Measurements from ENCODE around the gene SETX.
"Not testable (repeated sequence)": the region's sequence is repeated elsewhere in the genome, so short reads cannot be mapped to it uniquely, and the experiment has no call there.

Gene SETX, protein sequence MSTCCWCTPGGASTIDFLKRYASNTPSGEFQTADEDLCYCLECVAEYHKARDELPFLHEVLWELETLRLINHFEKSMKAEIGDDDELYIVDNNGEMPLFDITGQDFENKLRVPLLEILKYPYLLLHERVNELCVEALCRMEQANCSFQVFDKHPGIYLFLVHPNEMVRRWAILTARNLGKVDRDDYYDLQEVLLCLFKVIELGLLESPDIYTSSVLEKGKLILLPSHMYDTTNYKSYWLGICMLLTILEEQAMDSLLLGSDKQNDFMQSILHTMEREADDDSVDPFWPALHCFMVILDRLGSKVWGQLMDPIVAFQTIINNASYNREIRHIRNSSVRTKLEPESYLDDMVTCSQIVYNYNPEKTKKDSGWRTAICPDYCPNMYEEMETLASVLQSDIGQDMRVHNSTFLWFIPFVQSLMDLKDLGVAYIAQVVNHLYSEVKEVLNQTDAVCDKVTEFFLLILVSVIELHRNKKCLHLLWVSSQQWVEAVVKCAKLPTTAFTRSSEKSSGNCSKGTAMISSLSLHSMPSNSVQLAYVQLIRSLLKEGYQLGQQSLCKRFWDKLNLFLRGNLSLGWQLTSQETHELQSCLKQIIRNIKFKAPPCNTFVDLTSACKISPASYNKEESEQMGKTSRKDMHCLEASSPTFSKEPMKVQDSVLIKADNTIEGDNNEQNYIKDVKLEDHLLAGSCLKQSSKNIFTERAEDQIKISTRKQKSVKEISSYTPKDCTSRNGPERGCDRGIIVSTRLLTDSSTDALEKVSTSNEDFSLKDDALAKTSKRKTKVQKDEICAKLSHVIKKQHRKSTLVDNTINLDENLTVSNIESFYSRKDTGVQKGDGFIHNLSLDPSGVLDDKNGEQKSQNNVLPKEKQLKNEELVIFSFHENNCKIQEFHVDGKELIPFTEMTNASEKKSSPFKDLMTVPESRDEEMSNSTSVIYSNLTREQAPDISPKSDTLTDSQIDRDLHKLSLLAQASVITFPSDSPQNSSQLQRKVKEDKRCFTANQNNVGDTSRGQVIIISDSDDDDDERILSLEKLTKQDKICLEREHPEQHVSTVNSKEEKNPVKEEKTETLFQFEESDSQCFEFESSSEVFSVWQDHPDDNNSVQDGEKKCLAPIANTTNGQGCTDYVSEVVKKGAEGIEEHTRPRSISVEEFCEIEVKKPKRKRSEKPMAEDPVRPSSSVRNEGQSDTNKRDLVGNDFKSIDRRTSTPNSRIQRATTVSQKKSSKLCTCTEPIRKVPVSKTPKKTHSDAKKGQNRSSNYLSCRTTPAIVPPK (N-terminal part only)

DNA sequence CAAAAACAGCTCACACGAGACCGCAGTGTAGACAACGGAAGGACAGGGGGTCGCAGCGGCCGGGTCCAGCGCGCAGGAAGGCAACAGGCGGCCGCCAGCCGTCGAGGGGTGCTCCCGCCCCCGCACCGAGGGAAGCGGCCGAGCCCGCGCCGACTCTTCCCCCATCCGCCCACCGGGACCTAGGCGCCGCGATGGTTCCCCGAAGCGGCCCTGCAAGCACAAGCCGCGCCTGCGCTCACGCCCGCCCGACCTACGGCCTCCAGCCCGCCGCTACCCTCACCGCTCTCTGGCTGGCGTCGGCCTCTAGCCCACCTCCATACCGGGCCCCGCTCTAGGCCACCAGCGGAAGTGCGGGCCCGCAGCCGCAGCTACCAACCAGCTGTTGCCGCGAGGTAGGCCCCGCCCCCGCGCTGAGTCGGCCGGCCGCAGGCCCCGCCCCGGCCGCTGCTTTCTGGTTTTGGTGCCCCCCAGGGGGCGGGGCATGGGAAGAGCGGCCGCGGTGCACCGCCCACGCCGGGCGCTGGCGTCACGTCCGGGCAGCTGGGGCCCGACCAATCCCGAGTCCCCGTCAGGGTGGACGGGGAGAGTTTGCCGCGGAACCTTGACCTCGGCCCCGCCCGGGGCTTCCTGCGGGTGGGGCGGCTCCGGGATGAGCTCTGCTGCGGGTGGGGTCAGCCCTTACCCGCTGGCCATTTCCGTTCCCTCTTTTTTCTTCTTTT lies at the start of gene SETX:
Gene SETX, minus strand, starts transcription at position 350 of the 719 bp plus-strand sequence. CDS start 5,558 bp downstream, outside the sequence.
- peak; percentile 98 for DNase-seq

DNA sequence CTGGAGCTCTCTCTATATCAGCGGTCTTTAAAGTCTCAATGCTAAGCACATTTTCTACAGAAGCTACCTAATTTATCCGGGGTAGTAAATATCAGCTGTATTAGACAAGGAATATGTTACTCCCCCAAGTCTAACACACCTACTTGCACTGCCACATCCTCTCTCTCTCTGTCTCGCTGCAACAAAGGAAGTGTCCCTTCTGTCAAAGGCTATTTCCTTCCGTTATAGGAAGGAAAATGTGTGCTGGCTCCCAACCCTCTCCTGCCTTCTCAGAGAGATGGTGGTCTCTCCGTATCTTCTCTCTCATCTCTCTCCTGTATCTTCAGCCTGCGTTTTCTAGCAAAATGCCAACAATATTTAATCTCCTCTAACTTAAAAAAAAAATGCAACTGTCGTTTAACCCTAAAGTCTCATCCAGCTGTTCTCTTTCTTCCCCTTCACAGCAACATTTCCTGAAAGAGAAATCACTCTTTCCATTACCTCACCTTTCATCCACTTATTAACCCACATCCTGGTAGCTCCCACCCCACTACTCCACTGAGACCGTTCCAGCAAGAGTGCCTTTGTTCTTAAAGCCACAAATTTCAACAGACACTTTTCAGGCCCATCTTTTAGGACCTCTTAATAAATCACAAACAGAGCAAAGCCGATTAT lies 49.6 kb upstream of the SETX start:
- no peak for DNase-seq

DNA sequence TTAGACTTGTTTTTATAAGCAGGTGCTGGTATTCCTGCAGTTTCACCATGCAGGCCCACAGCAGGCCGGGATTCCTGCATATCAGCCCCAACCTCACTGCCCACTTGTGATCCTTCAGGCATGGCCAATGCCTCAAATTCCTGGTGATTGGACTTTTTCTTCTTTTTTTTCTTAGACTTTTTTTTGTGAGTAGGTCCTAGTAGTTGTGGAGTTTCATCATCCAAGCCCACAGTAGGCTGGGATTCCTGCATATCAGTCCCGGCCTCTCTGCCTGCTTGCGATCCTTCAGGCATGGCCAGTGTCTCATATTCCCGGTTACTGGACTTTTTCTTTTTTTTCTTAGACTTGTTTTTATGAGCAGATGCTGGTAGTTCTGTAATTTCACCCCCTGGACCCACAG lies 47.0 kb upstream of the SETX start:
- no peak for DNase-seq

DNA sequence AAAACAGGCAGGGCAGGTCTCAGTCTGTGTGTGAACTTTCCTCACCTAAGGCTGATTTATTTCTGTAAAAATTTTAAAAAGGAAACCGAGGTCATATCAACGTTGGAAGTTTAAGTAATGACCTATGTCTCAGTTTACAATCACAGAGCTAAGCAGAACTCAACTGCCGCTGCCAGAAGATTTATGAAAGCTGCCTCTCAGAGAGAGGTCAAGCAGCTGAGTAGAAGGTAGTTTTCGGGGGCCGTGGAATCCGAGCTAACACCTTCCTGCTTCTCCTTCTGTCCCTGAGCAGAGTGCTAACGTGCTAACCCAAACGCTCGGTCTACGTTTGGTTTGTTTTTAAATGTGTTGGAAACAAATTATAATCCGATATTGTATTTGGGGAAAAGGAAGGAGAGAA lies 40.8 kb upstream of the SETX start:
- no peak for DNase-seq

DNA sequence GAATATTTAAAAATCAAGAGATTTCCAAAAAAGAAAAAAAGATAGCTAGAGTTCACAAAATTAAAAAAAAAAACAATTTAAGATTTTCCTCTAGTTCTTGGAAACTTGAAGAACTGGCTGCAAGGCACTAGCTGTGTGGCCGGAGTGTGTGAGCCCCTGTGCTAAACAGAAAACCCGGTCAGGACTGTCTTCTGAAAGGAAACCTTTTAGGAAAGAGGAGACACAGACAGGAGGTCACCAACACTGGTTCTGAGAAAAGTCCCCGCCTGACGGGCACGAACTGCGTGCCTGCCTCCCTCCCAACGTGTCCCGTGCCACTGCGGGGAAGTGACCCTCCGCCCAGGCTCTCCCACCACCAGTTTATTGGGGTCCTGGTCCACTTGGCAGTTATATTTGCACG lies 36.7 kb upstream of the SETX start:
- DNase-seq, result no peak

DNA sequence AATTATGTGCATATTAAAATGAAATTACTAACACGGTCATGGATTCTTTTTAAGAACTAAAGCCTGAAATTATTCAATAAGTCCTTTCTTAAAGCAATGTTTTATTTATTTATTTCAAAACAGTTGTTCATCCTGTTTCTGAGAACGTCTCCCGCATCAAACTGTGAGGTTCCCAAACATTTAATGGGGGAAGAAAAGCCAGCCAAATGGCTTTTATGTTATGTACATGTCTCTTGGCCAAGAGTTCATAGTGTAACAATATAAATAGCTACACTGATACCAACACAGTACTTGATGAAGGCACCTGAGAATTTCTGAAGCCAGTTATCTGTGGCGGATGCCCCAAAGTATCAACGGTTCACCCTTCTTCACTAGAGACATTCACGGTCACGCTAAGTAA lies 36.2 kb upstream of the SETX start:
- DNase-seq, result no peak

DNA sequence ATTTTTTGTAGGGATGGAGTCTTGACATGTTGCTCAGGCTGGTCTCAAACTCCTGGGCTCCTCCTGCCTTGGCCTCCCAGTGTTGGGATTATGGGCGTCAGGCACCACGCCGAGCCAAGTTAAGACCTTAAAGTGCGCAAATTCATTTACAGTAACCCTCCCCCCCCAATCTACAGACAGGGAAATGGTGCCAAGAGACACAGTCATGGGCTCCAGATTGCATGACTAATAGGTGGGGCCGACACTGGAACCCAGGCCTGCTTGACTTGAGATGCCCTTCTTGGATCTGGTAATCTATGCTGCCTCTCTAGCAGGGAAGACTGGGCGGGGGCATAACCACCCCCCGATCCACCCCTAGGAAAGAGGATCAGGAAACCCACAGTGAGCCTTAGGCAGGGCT lies 32.3 kb upstream of the SETX start:
- no peak for DNase-seq

DNA sequence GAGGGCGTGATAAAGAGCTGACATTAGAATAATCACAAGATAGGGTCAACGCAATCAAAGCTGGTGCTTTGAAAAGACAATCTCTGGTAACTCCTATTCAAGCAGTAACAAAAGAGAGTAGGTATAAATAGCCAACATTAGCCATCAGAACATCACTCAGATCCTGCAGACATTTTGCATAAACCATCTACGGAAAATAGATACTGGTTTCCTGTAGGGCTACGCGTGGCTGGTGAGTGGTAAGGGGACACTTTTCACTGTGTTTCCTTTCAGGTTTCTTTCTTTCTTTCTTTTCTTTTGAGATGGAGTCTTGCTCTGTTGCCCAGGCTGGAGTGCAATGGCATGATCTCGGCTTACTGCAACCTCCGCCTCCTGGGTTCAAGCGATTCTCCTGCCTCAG lies 29.6 kb upstream of the SETX start:
- no peak for DNase-seq

DNA sequence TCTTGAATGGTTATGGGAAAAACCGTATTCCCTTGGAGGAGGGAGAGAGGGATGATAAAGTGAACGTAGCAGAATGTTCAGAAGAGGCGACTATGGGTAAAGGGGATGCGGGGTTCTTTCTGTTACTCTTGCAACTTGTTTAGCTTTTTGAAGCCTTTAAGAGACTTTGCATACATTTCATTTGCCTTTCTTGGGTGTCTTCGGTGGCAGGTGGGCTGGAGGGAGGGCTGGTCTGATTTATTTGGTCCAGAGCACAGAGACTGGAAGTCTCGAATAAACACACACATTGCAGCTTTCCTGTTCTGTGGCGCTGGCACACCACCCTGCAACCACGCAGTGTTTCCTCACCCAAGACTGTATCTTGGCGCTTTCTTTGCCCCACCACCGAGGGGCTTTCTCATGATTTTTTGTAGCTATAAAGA lies 28.7 kb upstream of the SETX start:
- no peak for DNase-seq

DNA sequence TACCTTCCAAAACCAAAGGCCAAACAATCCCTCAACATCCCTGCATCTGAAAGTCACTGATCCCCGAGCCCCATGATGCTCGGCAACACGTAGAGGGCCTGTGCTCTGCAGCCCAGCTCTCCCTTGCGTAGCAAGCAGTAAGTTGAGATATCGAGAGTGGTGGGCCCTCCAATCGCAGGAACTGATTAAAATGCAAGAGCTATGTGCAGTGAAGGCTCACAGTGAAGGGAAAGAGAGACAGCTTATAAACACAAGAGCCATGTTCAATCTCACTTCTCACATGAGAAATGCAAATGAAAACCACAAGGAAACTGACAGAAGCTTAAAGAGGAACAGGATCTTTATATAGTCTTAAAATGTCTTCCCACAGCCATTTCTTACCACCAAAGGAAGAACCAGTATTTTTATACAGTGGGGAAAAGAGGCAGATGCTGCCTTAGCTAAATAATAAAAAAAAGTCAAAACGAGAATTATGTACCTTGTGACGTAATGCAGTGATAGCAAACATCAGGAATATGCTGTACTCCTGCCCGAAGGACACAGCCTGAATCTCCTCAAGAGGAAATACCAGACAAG lies 27.3 kb upstream of the SETX start:
- DNase-seq, result no peak

DNA sequence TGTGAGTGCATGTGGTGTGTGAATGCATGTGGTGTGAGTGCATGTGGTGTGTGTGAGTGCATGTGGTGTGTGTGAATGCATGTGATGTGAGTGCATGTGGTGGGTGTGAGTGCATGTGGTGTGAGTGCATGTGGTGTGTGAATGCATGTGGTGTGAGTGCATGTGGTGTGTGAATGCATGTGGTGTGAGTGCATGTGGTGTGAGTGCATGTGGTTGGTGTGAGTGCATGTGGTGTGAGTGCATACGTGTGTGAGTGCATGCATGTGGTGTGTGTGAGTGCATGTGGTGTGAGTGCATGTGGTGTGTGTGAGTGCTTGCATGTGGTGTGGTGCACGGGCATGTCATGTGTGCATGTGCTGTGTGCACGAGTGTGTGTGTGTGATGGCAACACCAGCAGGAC lies 23.6 kb upstream of the SETX start:
- not testable (repeated sequence) for DNase-seq

DNA sequence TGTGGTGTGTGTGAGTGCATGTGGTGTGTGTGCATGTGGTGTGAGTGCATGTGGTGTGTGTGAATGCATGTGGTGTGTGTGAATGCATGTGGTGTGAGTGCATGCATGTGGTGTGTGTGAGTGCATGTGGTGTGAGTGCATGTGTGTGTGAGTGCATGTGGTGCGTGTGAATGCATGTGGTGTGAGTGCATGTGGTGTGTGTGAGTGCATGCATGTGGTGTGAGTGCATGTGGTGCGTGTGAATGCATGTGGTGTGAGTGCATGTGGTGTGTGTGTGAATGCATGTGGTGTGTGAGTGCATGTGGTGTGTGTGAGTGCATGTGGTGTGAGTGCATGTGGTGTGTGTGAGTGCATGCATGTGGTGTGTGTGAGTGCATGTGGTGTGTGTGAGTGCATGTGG lies 23.0 kb upstream of the SETX start:
- DNase-seq, result not testable (repeated sequence)

DNA sequence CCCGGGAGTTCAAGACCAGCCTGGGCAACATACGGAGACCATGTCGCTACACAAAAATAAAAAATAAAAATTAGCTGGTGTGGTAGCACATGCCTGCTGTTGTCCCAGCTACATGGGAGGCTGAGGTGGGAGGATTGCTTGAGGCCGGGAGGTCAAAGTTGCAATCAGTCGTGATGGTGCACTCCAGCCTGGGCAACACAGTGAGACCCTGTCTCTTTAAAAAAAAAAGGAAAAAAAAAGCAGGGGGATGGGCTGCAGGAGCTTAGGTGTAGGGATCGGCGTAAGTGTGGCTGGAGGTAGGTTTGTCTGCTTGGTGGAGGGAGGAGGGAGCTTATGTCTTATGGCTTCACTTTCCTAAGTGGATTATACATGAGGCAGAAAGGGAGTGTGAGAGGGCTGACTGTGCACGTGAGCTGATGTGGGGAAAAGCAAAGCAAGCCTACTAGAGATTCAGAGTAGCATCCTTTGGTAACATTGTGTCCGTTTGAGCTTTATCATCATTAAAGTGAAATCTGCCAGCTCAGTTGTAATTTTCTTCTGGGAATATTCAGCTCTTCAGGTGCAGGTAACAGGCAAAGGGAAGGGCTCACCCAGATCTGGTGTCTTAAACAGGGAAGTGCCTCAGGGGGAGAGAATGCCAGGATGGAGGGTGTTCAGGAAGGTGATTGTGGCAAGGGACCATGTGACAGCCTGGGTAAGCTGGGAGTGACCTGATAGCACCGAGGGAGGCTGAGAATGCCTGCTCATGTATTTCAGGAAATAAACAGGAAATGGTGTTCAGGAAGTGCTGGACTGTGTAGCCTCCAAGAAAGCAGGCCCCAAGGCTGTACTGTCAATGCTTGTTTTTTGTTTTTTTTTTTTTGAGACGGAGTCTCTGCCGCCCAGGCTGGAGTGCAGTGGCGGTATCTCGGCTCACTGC lies 17.6 kb upstream of the SETX start:
- DNase-seq, result no peak

DNA sequence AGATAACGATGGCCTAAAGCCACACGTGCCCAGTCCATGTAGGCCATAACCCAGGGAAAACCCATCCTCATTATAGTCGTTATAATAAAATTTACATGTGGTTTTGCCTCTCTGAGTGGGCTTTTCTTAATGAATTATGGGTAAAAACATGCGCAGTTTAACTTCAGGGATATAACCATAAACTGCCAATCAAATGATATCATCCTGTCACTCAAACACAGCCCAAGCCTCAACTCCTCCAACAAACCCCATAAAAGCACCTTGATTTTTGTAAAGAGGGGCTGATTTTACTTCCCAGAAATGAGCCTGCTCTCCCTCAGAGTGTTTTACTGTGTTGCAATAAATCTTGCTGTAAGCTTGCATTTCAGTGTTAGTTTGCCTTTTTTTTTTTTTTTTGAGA lies 15.8 kb upstream of the SETX start:
- no peak for DNase-seq

DNA sequence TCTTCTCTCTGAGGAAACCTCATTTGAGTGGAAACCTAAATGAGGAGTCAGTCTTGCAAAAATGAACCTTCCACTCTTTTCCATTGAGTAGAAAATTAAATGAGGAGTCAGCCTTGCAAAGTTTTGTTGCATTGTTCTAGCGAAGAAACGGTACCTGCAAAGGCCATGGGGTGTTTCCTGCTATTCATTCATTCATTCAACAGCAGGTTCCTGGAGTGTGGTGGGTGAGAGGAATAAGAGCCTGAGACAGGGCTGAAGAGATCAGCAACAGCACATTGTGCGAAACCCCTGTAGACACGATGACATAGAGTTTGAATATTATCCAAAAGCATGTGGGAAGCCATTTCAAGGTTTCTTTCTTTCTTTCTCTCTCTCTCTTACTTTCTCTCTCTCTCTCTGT lies 14.6 kb upstream of the SETX start:
- DNase-seq, result no peak

DNA sequence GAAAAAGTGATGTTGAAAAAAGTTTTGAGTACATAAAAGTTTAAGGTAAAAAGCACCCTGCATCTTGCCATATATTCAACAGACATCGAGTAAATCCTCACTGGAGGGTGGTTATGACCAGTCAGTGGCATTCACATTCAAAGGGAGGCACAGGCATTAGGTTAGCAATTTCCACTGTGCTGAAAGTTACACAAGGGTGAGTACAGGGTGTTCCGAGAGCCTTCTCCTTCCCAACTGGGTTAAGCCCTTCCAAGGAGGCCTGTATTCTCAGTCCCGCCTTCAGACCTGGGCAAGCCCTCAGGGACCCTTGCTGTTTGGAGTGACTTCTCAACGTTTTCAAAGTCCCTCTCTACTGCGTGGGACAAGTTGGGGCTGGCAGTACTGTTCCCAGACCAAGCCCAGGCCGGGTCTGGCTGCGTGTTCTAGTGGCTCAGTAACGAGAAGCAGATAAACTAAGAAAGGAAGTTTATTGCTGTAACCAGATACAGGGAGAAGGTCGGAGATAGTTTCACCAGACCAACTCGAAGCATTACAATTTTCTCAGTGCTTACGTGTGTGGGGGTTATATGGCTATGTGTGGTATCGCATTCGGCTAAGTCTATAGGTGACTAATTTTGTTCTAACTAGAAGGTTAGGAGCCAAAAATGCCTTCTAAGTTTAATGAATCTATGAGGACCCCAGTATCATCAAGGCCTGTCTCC lies 13.0 kb upstream of the SETX start:
- no peak for DNase-seq

DNA sequence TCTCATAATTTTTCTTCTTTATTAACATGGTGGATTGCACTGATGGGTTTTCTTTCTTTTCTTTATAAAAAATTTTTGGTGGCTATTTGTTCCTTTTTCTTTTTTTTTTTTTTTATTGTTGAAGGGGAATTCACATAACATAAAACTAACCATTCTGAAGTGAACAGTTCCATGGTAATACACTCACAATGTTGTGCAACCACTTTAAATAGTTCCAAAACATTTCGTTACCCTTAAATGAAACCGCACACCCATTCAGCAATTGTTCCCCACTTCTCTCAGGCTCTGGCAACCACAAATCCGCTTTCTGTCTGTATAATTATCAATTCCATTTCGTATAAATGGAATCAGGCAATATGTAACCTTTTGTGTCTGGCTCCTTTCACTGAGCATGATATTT lies 11.7 kb upstream of the SETX start:
- no peak for DNase-seq

DNA sequence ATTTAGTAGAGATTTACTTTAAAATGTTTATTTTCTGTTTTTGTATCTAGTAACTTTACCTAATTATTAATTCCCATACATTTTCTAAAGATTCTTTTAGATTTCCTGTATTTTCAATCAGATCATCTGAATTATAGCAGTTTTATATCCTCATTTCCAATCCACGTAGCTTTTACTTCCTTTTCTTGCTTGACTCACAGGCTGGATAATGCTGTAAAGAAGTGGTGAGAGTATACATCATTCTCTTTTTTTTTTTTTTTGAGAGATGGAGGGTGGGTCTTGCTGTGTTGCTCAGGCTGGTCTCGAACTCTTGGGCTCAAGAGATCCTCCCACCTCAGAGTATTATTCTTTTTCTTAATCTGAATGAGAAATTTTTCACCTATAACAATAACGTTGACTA lies 11.2 kb upstream of the SETX start:
- DNase-seq, result no peak

DNA sequence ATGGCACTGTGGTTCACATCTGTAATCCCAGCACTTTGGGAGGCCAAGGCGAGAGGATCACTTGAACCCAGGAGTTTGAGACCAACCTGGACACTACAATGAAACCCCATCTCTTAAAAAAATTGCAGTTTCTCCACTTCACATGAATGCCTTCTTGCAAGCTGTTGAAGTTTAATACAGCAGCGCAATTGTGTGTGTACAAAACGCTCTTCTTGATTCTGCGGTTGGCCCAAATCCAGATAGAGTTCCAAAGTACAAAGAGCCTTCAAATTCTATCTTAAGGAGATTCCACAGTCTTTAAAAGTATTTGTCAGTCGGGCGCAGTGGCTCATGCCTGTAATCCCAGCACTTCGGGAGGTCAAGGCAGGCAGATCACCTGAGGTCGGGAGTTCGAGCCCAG lies 9.3 kb upstream of the SETX start:
- DNase-seq, result no peak

DNA sequence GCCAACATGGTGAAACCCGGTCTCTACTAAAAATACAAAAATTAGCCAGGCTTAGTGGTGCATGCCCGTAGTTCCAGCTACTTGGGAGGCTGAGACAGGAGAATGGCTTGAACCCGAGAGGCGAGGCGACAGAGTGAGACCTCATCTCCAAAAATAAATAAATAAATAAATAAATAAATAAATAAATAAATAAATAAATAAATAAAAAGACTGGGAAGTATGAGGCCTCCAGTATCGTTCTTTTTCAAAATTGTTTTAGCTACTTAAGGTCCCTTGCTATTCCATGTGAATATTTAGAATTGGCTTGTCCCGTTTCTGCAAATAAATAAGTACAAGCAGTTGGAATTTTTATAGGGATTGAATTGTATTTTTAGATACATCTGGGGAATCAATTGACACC lies 3.0 kb upstream of the SETX start:
- DNase-seq, result no peak
